Activated CD4-positive, alpha-beta T cell treated with anti-CD3 and anti-CD28 coated beads, Interleukin-2, amount 10 ng/mL, durations not matched to agents 7 days and 5 days (primary cell): ENCODE data around the gene FTH1. TPM values are rescaled to one million over a fixed set of nuclear protein-coding genes. Genes with fewer than 3 reads are reported as not detected.
"Not testable (repeated sequence)": the region's sequence is repeated elsewhere in the genome, so short reads cannot be mapped to it uniquely, and the experiment has no call there.

ENCODE experiments used
- CTCF ChIA-PET: fragments of 350-600 bp; sonication (Branson Sonifier 250); formaldehyde crosslinking; loops from one replicate; lab custom pipeline; 2021; ENCODE audit warnings: antibody characterized with exemption; lab: Charles Lee
- POLR2A ChIA-PET: fragments of 350-600 bp; sonication (Branson Sonifier 250); formaldehyde crosslinking; loops from one replicate; lab custom pipeline; 2021; ENCODE audit warnings: antibody characterized with exemption; lab: Charles Lee
- DNase-seq: peaks from one replicate; pipeline ENCODE4 v3.0.0-alpha.2; 2020
- H3K27ac Mint-ChIP-seq: one replicate; pipeline ENCODE4 v1.8.0; 2021; ENCODE audit warnings: mild to moderate bottlenecking, moderate library complexity, mixed read lengths
- H3K27me3 Mint-ChIP-seq: one replicate; pipeline ENCODE4 v1.8.0; 2021; ENCODE audit warnings: mixed read lengths
- H3K36me3 Mint-ChIP-seq: one replicate; pipeline ENCODE4 v1.8.0; 2021; ENCODE audit warnings: low read depth, mixed read lengths
- H3K4me1 Mint-ChIP-seq: one replicate; pipeline ENCODE4 v1.8.0; 2021; ENCODE audit warnings: mixed read lengths
- H3K4me3 Mint-ChIP-seq: one replicate; pipeline ENCODE4 v1.8.0; 2021; ENCODE audit warnings: mild to moderate bottlenecking, moderate library complexity, mixed read lengths
- H3K9me3 Mint-ChIP-seq: one replicate; pipeline ENCODE4 v1.8.0; 2021; ENCODE audit warnings: mixed read lengths
- total RNA-seq, 2 experiments: library from RNA; stranded (reverse); gene quantifications; one replicate each; pipeline ENCODE4 v1.2.3, GENCODE V29; 2021

The FTH1 gene
- total RNA-seq, 2 experiments from 2014 or later = 751 to 840 TPM

GRCh38 chr11:61967924-61968757, 707 bp upstream of the FTH1 start:
- peak overlapping the region; percentile 98 for H3K27ac Mint-ChIP-seq
- DNase-seq = peak; percentile 49
- H3K9me3 Mint-ChIP-seq = no peaks in the 10 kb centered on the region
- H3K27me3 Mint-ChIP-seq = no peaks in the 10 kb centered on the region
- H3K4me1 Mint-ChIP-seq = peaks cover 69% of the 10 kb centered on the region
- H3K4me3 Mint-ChIP-seq = peak overlapping the region; percentile 94
- POLR2A ChIA-PET = interaction anchor here (0.6 to 0.8 kb wide), 3 partner anchors 8 to 139 kb away, joined by 3 to 4 read pairs (median 3); no protein-coding TSS in a partner anchor
- H3K36me3 Mint-ChIP-seq = peaks cover 35% of the 10 kb centered on the region
- CTCF ChIA-PET = interaction anchor here (0.8 to 3.8 kb wide), 11 partner anchors 8 to 140 kb away, joined by 3 to 12 read pairs (median 4); no protein-coding TSS in a partner anchor

DNA sequence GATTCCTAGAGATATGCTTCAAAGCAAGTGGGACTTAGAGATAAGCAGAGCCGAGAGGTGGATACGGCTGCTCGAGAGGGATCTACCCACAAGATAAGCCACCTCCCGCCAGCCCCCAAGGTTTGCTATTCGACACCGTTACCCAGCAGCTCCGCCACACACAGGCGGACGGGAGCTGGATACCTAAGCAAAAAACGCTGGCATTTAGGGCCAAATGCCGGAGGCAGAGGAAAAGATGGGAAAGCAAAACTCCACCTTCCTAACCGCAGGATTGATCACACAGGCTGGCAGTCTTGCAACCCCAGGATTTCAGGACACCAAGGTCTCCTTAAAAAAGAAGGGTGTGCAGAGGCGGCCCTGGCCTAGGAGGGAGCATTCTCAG, 709 bp downstream of the FTH1 start:
- Mint-ChIP-seq H3K27me3 (no peaks in the 10 kb centered on the region), H3K36me3 (peaks cover 38% of the 10 kb centered on the region), H3K9me3 (no peaks in the 10 kb centered on the region), H3K4me3 (peak overlapping the region; percentile 94), H3K4me1 (peaks cover 60% of the 10 kb centered on the region), H3K27ac (peak overlapping the region; percentile 91)
- CTCF ChIA-PET = interaction anchor here (1.9 kb wide), 1 partner anchor 115 kb away, joined by 7 read pairs; no protein-coding TSS in a partner anchor
- POLR2A ChIA-PET = no interaction called here
- peak; percentile 46 for DNase-seq

GRCh38 chr11:61964666-61965271, 2.7 kb downstream of the FTH1 start:
- DNase-seq, H3K9me3 Mint-ChIP-seq, POLR2A ChIA-PET, H3K27me3 Mint-ChIP-seq, H3K27ac Mint-ChIP-seq: not testable (repeated sequence)
- CTCF ChIA-PET = interaction anchor here (0.8 kb wide), 1 partner anchor 17 kb away, joined by 3 read pairs; no protein-coding TSS in a partner anchor
- Mint-ChIP-seq H3K36me3 (peaks cover 36% of the 10 kb centered on the region), H3K4me3 (peak overlapping the region; percentile 94), H3K4me1 (peaks cover 46% of the 10 kb centered on the region)

GRCh38 chr11:61964058-61964665, 3.3 kb downstream of the FTH1 start:
- peaks cover 43% of the 10 kb centered on the region for H3K4me1 Mint-ChIP-seq
- peak overlapping the region; percentile 27 for H3K4me3 Mint-ChIP-seq
- DNase-seq = no peak
- peaks cover 36% of the 10 kb centered on the region for H3K36me3 Mint-ChIP-seq
- no peak overlapping the region for H3K27ac Mint-ChIP-seq
- POLR2A ChIA-PET = no interaction called here
- H3K9me3 Mint-ChIP-seq = no peaks in the 10 kb centered on the region
- no peaks in the 10 kb centered on the region for H3K27me3 Mint-ChIP-seq
- CTCF ChIA-PET = interaction anchor here (0.8 to 1.8 kb wide), 2 partner anchors 15 to 16 kb away, joined by 3 to 4 read pairs; no protein-coding TSS in a partner anchor

GRCh38 chr11:61963282-61964057, 4.0 kb downstream of the FTH1 start:
- peak; percentile 7 for DNase-seq
- Mint-ChIP-seq H3K4me1 (peaks cover 38% of the 10 kb centered on the region), H3K36me3 (peaks cover 36% of the 10 kb centered on the region), H3K27me3 (no peaks in the 10 kb centered on the region), H3K9me3 (no peaks in the 10 kb centered on the region), H3K4me3 (peak overlapping the region; percentile 18), H3K27ac (peak overlapping the region; percentile 15)
- ChIA-PET POLR2A (no interaction called here), CTCF (interaction anchor here (0.7 to 2.4 kb wide), 3 partner anchors 16 kb away, joined by 4 to 9 read pairs (median 4); no protein-coding TSS in a partner anchor)

- H3K27me3 Mint-ChIP-seq = no peaks in the 10 kb centered on the region
- no peaks in the 10 kb centered on the region for H3K9me3 Mint-ChIP-seq
- H3K4me3 Mint-ChIP-seq = no peak overlapping the region
- DNase-seq = no peak
- H3K27ac Mint-ChIP-seq = no peak overlapping the region
- CTCF ChIA-PET = interaction anchor here (1.8 to 2.4 kb wide), 2 partner anchors 16 kb away, joined by 4 to 9 read pairs; no protein-coding TSS in a partner anchor
- peaks cover 36% of the 10 kb centered on the region for H3K36me3 Mint-ChIP-seq
- POLR2A ChIA-PET = no interaction called here
- H3K4me1 Mint-ChIP-seq = peaks cover 32% of the 10 kb centered on the region
Observed at GRCh38 chr11:61963016-61963281, 4.5 kb downstream of the FTH1 start.

DNA sequence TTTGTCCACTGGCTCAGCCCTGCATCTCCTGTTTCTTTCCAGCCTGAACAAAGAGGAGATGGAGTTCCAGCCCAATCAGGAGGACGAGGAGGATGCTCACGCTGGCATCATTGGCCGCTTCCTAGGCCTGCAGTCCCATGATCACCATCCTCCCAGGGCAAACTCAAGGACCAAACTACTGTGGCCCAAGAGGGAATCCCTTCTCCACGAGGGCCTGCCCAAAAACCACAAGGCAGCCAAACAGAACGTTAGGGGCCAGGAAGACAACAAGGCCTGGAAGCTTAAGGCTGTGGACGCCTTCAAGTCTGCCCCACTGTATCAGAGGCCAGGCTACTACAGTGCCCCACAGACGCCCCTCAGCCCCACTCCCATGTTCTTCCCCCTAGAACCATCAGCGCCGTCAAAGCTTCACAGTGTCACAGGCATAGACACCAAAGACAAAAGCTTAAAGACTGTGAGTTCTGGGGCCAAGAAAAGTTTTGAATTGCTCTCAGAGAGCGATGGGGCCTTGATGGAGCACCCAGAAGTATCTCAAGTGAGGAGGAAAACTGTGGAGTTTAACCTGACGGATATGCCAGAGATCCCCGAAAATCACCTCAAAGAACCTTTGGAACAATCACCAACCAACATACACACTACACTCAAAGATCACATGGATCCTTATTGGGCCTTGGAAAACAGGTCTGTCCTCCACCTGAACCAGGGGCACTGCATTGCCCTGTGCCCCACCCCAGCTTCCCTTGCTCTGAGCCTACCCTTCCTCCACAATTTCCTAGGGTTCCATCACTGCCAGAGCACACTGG, 5.0 kb downstream of the FTH1 start:
- Mint-ChIP-seq H3K36me3 (peaks cover 36% of the 10 kb centered on the region), H3K27ac (peak overlapping the region; percentile 20), H3K4me1 (peaks cover 31% of the 10 kb centered on the region), H3K4me3 (no peak overlapping the region), H3K27me3 (no peaks in the 10 kb centered on the region), H3K9me3 (no peaks in the 10 kb centered on the region)
- ChIA-PET CTCF (interaction anchor here (1.8 to 2.5 kb wide), 3 partner anchors 15 to 120 kb away, joined by 4 to 10 read pairs (median 9); no protein-coding TSS in a partner anchor), POLR2A (no interaction called here)
- no peak for DNase-seq

DNA sequence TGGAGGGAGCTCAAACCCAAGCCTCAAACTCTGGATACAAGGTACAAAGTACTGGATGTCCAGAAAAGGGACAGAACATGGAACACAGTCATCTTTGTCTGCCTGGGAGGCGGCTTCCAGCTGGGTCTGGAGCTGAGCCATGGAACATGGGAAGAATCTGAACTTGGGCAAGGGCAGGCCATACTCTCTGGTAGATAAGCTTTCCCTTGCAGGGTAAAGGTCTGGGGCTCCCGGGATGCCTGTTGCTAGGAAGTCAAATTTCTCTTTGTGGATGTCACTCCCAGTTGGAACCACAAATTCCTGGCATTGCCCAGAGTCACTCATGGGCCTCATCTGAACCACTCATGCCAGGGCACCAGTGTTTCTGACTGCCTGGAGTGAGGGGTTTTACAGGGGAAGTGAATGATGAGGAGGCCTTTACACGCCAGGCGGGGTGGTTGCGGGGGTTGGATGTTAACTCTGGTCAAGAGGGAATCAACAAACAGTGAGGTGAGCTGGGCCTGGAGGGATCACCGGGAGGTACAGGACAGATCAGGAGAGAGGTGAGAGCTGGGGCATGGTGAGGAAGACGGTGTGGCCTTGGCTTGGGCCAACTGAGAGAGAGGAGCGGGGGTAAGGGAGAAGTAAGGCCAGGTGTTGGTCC, 5.7 kb downstream of the FTH1 start:
- peaks cover 31% of the 10 kb centered on the region for H3K4me1 Mint-ChIP-seq
- ChIA-PET POLR2A (interaction anchor here (0.7 kb wide), 1 partner anchor 496 kb away, joined by 3 read pairs; no protein-coding TSS in a partner anchor), CTCF (interaction anchor here (0.5 to 2.5 kb wide), 3 partner anchors 14 to 546 kb away, joined by 3 to 10 read pairs (median 9); no protein-coding TSS in a partner anchor)
- H3K27me3 Mint-ChIP-seq = peaks cover 1% of the 10 kb centered on the region
- no peak overlapping the region for H3K27ac Mint-ChIP-seq
- no peak overlapping the region for H3K4me3 Mint-ChIP-seq
- no peak for DNase-seq
- no peaks in the 10 kb centered on the region for H3K9me3 Mint-ChIP-seq
- H3K36me3 Mint-ChIP-seq = peaks cover 35% of the 10 kb centered on the region

- POLR2A ChIA-PET = no interaction called here
Observed at GRCh38 chr11:61960532-61960931, 6.9 kb downstream of the FTH1 start.

DNA sequence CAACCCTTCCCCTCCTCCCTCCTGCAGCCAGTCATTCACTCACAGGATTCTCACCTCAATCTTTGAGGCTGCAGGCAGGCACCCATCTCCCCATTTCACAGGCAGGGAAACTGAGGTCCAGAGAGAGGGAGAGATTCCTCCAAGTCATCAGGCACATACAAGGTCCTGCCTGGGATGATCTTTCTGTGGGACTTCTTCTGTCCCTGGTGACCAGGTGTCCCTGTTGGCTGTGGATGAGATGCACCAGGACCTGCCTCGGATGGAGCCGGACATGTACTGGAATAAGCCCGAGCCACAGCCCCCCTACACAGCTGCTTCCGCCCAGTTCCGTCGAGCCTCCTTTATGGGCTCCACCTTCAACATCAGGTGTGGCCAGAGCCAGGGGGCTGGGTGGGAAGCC, 7.8 kb downstream of the FTH1 start:
- ChIA-PET CTCF (interaction anchor here (0.6 to 1.5 kb wide), 3 partner anchors 9 to 443 kb away, joined by 3 to 5 read pairs (median 3); no protein-coding TSS in a partner anchor), POLR2A (no interaction called here)
- H3K4me1 Mint-ChIP-seq = peaks cover 26% of the 10 kb centered on the region
- peaks cover 18% of the 10 kb centered on the region for H3K36me3 Mint-ChIP-seq
- H3K27ac Mint-ChIP-seq = no peak overlapping the region
- peaks cover 18% of the 10 kb centered on the region for H3K27me3 Mint-ChIP-seq
- no peak overlapping the region for H3K4me3 Mint-ChIP-seq
- DNase-seq = no peak
- H3K9me3 Mint-ChIP-seq = no peaks in the 10 kb centered on the region

More at GRCh38 chr11:61960532-61960931, 6.9 kb downstream of the FTH1 start:
- Mint-ChIP-seq H3K4me3 (no peak overlapping the region), H3K27me3 (peaks cover 13% of the 10 kb centered on the region), H3K9me3 (no peaks in the 10 kb centered on the region), H3K4me1 (peaks cover 33% of the 10 kb centered on the region), H3K27ac (no peak overlapping the region), H3K36me3 (peaks cover 27% of the 10 kb centered on the region)
- DNase-seq = peak; percentile 3
- CTCF ChIA-PET = interaction anchor here (0.6 to 2.5 kb wide), 4 partner anchors 9 to 122 kb away, joined by 3 to 10 read pairs (median 6); no protein-coding TSS in a partner anchor

GRCh38 chr11:61959114-61959513, 8.3 kb downstream of the FTH1 start:
- Mint-ChIP-seq H3K4me3 (no peak overlapping the region), H3K9me3 (no peaks in the 10 kb centered on the region), H3K27me3 (peaks cover 24% of the 10 kb centered on the region), H3K27ac (no peak overlapping the region), H3K4me1 (peaks cover 20% of the 10 kb centered on the region), H3K36me3 (peaks cover 13% of the 10 kb centered on the region)
- ChIA-PET CTCF (interaction anchor here (0.6 to 1.5 kb wide), 3 partner anchors 10 to 443 kb away, joined by 3 to 5 read pairs (median 3); no protein-coding TSS in a partner anchor), POLR2A (no interaction called here)
- DNase-seq = no peak
